ENCODE measurements around the gene BAHCC1.

- no peak for TF ChIP-seq CTCF (IDR thresholded peaks at IDR 0.05)
- no peak for TF ChIP-seq POLR2A (IDR thresholded peaks at IDR 0.05)
Observed at GRCh38 chr17:81435652-81436293, 40.5 kb downstream of the BAHCC1 start.
